GM12878 (cell line): ENCODE results near the gene MMP19.

ENCODE experiments used
- BCL11A ChIP-seq: IDR thresholded peaks from 2 replicates; pipeline ENCODE4 v1.6.1; 2011; ENCODE audit warnings: low read depth, low read length
- CTCF ChIP-seq, 3 experiments: IDR thresholded peaks in 2 of 3; conservative IDR thresholded peaks in 1 of 3; 2 replicates each; pipeline ENCODE4 v1.5.1; 2011; ENCODE audit warnings: low read depth in 3 of 3, low read length in 3 of 3, mild to moderate bottlenecking in 3 of 3, control low read depth in 2 of 3, moderate library complexity in 2 of 3, inconsistent platforms in 1 of 3, mixed read lengths in 1 of 3; ENCODE audit not compliant: control insufficient read depth in 2 of 3, insufficient read depth in 1 of 3; ENCODE audit errors: extremely low read depth in 1 of 3
- POLR2A ChIP-seq: IDR thresholded peaks from 2 replicates; pipeline ENCODE4 v1.6.1; 2011; ENCODE audit warnings: low read depth, mild to moderate bottlenecking, low read length
- POLR2AphosphoS5 ChIP-seq: IDR thresholded peaks from 2 replicates; pipeline ENCODE4 v1.6.1; 2011; ENCODE audit warnings: mild to moderate bottlenecking, low read length, inconsistent platforms
- TCF12 ChIP-seq: IDR thresholded peaks from 2 replicates; pipeline ENCODE4 v1.6.1; 2011; ENCODE audit warnings: low read depth, mild to moderate bottlenecking, low read length

- TF ChIP-seq BCL11A: no peak
- TF ChIP-seq POLR2A: no peak
- no peak for TF ChIP-seq CTCF (IDR thresholded peaks at IDR 0.05 in 2 of 3, conservative IDR thresholded peaks at IDR 0.05 in 1 of 3; ENCODE audit: control insufficient read depth in 2 of 3, extremely low read depth in 1 of 3, insufficient read depth in 1 of 3, low read depth in 3 of 3, low read length in 3 of 3)
- no peak for TF ChIP-seq TCF12
- TF ChIP-seq POLR2AphosphoS5: no peak
Measured at GRCh38 chr12:55806982-55807381, 35.8 kb downstream of the MMP19 start.
